Activated T-helper 1 cell treated with anti-CD3 and anti-CD28 coated beads, Interleukin-12 subunit alpha, Interleukin-12 subunit beta, Interleukin-2, Interleukin-4 antibody, amounts not matched to agents 30 ng/mL and 10 ng/mL and 1 ng/mL, durations not matched to agents 14 hours and 24 hours and 36 hours (primary cell): ENCODE data around the gene SLC25A48. TPM values are rescaled to one million over a fixed set of nuclear protein-coding genes. Genes with fewer than 3 reads are reported as not detected.
"Not testable (repeated sequence)": the region's sequence is repeated elsewhere in the genome, so short reads cannot be mapped to it uniquely, and the experiment has no call there.

Experiments
- DNase-seq: peaks from one replicate; pipeline ENCODE4 v3.0.0; 2021; ENCODE audit warnings: low spot score
- H3K27ac Mint-ChIP-seq: one replicate; pipeline ENCODE4 v1.8.0; 2021; ENCODE audit warnings: mild to moderate bottlenecking, mixed read lengths
- H3K27me3 Mint-ChIP-seq: one replicate; pipeline ENCODE4 v1.8.0; 2022; ENCODE audit warnings: mild to moderate bottlenecking, moderate library complexity, mixed read lengths; ENCODE audit not compliant: insufficient read depth
- H3K36me3 Mint-ChIP-seq: one replicate; pipeline ENCODE4 v1.8.0; 2021; ENCODE audit warnings: low read depth, mixed read lengths
- H3K4me1 Mint-ChIP-seq: one replicate; pipeline ENCODE4 v1.8.0; 2021; ENCODE audit warnings: low read depth, mixed read lengths
- H3K4me3 Mint-ChIP-seq: one replicate; pipeline ENCODE4 v1.8.0; 2021; ENCODE audit warnings: mild to moderate bottlenecking, moderate library complexity, mixed read lengths
- H3K9me3 Mint-ChIP-seq: one replicate; pipeline ENCODE4 v1.8.0; 2021; ENCODE audit warnings: mixed read lengths
- intact Hi-C: fragments of 100-400 bp; cut with micrococcal nuclease; formaldehyde crosslinking; loops from one replicate; pipeline ENCODE4 v1.15.1; 2024
- total RNA-seq: library from RNA; stranded (reverse); gene quantifications from 2 replicates; pipeline ENCODE4 v1.2.3, GENCODE V29; 2022

SLC25A48 gene
- total RNA-seq, 1 donor from 2014 or later, result not detected

DNA sequence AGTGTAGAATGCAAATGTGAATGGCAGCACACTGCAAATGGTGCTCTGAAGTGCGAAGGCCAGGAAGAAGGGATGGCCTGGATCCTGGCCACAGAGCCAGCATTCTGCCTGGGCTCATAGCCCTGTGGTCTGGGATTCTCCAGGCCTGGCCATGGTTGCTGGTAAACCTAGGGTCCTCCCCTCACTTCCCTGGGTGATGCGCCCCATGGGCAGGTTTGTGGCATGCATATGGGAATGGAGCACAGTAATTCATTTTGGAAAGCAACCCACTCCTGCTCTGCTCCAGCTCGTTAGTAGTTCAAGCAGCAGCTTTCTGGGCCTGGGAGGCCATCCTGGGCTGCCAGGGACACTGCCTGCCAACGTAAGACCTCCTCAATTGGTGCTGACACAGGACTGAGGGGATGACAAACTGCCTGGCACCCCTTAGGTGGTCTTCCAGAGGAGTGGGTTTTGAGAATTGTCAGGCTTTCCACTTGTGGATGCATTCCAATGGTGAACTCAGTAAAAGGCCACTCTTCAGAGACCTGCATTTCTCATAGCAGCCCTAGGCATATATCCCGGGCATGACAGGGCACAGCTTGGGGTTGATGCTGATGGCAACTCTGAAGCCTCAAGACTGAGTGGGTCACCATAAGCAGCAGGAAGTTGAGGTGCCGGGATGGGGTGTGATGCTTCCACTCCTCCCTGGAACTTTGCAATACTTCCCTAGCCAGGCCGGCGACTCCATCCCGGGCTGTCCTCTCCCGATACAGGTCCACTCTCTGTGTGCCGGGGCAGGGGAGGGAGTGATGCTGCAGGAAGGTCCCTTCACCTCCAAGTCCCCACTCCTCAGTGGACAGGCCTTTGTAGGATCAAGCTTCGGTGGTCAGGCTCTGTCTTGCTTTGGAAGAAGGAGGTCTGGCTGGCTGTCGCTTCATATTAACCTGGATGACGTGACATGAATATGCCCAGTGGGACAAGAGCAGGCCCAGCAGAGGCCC is 1.2 kb upstream of the SLC25A48 start:
- H3K36me3 Mint-ChIP-seq, result no peaks in the 10 kb centered on the region
- DNase-seq, result no peak
- intact Hi-C loops, result loop anchor here (5.0 kb wide), 1 partner anchor 366 kb away; no protein-coding TSS in a partner anchor
- H3K4me3 Mint-ChIP-seq, result no peak overlapping the region
- no peak overlapping the region for H3K27ac Mint-ChIP-seq
- peaks cover 5% of the 10 kb centered on the region for H3K4me1 Mint-ChIP-seq
- H3K9me3 Mint-ChIP-seq, result peaks cover 5% of the 10 kb centered on the region
- peaks cover 21% of the 10 kb centered on the region for H3K27me3 Mint-ChIP-seq

DNA sequence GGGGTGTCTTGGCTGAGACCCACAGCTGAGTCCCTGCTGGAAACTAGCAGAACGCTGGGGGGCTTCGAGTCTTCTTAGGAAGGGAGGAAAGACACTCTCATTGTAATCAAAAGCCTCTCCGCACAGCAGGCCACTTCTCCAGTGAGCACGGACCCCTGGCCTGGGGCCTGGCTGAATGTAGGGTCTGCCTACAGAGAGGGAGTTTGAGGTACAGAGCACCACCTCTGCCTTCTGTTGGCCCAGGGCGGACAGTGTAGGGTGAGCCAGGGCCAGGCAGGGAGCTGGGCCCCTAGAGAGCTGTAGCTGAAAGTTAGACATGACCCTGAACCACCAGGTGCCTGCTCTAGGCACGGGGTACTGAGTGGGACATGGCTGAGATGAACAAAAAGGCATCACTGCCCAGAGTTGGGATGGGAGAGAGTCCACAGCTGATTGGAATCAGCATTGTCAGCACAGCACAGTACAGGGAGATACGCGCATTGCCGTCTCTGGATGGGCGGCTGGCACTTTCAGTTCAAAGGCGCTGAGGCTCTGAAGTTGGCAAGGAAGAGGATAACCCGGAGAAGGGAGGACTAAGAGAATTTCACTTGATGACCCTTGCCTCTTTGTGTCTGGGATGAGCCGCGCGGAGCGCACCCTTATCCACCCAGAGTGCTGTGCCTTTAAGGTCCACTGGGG is 363 bp upstream of the SLC25A48 start:
- no peak overlapping the region for H3K27ac Mint-ChIP-seq
- peaks cover 5% of the 10 kb centered on the region for H3K9me3 Mint-ChIP-seq
- no peak for DNase-seq
- H3K4me1 Mint-ChIP-seq, result peaks cover 5% of the 10 kb centered on the region
- peaks cover 20% of the 10 kb centered on the region for H3K27me3 Mint-ChIP-seq
- intact Hi-C loops, result loop anchor here (5.0 kb wide), 1 partner anchor 367 kb away; no protein-coding TSS in a partner anchor
- no peaks in the 10 kb centered on the region for H3K36me3 Mint-ChIP-seq
- peak overlapping the region; percentile 30 for H3K4me3 Mint-ChIP-seq

DNA sequence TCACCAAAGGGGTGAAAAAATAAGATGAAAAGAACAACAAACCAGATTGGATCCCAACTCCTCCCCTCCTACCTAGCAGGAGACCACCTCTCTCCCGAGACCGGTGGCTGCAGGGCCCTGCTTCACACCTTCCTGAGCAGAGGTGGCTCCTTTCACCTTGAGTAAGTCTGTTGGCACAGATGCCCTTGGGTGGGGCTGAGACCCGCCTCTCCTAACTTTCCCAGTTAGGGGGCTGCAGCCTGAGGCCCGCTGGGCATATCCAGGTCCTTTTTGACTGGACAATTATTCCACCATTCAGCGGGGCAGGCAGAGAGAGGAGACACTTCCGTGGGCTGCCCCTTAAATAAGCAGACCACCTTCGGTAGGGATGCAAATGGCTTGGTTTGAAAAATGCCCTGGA is 1.3 kb downstream of the SLC25A48 start:
- Mint-ChIP-seq H3K36me3 (no peaks in the 10 kb centered on the region), H3K4me1 (no peaks in the 10 kb centered on the region), H3K4me3 (no peak overlapping the region), H3K9me3 (peaks cover 5% of the 10 kb centered on the region), H3K27ac (no peak overlapping the region), H3K27me3 (peaks cover 24% of the 10 kb centered on the region)
- DNase-seq, result no peak
- intact Hi-C loops, result no loop called here

DNA sequence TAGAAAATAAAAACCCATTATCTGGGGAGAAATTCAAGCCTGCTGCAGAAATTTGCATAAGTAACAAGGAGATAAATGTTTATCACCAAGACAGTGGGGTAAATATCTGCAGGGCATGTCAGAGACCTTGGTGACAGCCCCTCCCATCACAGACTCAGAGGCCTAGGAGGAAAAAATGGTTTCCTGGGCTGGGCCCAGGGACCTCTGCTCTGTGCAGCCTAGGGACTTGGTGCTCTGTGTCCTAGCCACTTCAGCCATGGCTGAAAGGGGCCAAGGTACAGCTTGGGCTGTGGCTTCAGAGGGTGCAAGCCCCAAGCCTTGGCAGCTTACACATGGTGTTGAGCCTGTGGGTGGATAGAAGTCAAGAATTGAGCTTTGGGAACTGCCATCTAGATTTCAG is 3.9 kb downstream of the SLC25A48 start:
- H3K27ac Mint-ChIP-seq, H3K9me3 Mint-ChIP-seq, H3K4me1 Mint-ChIP-seq, DNase-seq, H3K36me3 Mint-ChIP-seq, intact Hi-C loops, H3K4me3 Mint-ChIP-seq: not testable (repeated sequence)
- H3K27me3 Mint-ChIP-seq, result peaks cover 16% of the 10 kb centered on the region

DNA sequence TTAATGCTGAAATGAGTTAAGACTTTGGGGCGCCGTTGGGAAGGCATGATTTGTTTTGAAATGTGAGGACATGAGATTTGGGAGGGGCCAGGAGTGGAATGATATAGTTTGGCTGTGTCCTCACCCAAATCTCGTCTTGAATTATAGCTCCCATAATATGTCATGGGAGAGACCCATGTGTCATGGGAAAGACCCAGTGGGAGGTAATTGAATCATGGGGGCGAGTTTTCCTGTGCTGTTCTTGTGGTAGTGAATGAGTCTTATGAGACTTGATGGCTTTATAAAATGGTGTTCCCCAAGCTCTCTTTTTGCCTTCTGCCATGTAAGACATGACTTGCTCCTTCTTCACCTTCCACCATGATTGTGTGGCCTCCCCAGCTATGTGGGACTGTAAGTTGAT is 5.1 kb downstream of the SLC25A48 start:
- Mint-ChIP-seq H3K4me3 (no peak overlapping the region), H3K36me3 (no peaks in the 10 kb centered on the region), H3K9me3 (peaks cover 5% of the 10 kb centered on the region), H3K4me1 (no peaks in the 10 kb centered on the region), H3K27ac (no peak overlapping the region), H3K27me3 (peaks cover 10% of the 10 kb centered on the region)
- no peak for DNase-seq
- intact Hi-C loops, result no loop called here

DNA sequence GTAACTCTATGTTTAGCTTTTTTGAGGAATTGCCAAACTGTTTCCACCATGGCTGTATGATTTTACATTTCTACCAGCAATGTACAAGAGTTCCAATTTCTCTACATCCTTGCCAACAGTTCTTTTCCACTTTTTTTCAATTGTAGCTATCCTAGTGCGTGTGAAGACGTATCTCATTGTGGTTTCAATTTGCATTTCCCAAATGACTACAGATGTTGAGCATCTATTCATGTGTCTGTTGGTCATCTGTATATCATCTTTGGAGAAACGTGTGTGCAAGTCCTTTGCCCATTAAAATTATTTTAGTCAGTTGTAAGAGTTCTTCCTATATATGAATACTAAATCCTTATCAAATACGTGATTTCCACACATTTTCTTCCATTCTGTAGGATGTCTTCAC is 6.5 kb downstream of the SLC25A48 start:
- Mint-ChIP-seq H3K36me3 (no peaks in the 10 kb centered on the region), H3K27ac (no peak overlapping the region), H3K27me3 (peaks cover 9% of the 10 kb centered on the region), H3K9me3 (peaks cover 5% of the 10 kb centered on the region), H3K4me1 (no peaks in the 10 kb centered on the region), H3K4me3 (no peak overlapping the region)
- intact Hi-C loops, result no loop called here
- DNase-seq, result no peak

DNA sequence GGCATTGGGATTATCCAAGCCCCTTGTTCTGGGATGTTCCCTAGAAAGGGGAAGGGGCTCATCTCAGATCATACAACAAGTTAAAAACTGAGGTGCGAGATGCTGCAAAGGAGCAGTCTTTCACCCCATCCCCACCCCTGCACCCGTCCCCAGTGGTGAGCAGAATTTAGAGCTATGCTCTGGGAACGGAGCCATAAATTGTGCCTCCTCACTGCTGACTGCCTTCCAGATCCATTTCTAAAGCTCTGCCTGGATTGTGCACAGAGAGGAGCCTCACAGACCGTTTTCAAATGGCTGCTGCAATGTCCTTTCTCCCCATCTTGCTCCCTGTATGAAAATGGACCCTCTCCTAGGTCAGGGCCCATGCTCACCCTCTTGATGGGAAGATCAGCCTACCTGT is 8.3 kb downstream of the SLC25A48 start:
- Mint-ChIP-seq H3K36me3 (no peaks in the 10 kb centered on the region), H3K4me3 (no peak overlapping the region), H3K4me1 (no peaks in the 10 kb centered on the region), H3K9me3 (peaks cover 4% of the 10 kb centered on the region), H3K27ac (no peak overlapping the region), H3K27me3 (peaks cover 8% of the 10 kb centered on the region)
- no peak for DNase-seq
- intact Hi-C loops, result no loop called here

DNA sequence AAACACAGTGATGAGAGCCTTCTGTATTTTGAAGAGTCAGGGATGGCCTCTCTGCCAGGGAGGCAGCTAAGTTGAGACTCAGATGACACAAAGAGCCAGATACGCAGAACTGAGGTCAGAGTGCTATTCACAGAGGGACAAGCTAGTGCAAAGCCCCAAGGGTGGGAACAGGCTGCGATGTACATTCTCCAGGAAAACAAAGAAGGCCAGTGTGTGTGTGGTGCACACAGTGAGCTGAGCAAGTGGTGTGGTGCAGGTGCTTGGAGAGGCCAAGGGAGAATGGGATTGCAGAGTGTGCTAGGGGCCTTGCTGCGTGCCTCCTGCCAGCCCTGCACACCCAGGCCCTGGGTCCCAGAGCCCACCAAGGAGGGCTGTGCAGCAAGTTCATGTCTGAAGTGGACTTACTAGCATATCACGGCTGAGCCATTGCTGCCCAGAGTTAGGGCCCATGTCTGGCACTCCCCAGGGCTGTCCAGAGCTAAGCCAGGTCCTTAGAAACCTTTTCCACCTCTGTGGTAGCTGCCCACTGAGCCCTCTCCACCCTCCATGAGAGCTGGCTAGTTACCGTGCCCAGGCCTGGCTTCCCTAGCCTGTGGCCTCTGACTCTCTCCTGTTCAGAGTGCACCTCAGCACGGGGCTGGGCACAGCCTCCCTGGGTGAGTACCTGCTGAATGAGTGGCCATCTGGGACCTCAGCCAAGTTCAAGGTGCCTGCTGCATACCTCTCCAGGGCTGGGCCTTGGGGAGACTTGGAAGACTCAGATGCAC is 9.3 kb downstream of the SLC25A48 start:
- H3K27ac Mint-ChIP-seq, result no peak overlapping the region
- no peaks in the 10 kb centered on the region for H3K9me3 Mint-ChIP-seq
- no peaks in the 10 kb centered on the region for H3K4me1 Mint-ChIP-seq
- no peak for DNase-seq
- H3K4me3 Mint-ChIP-seq, result no peak overlapping the region
- H3K27me3 Mint-ChIP-seq, result peaks cover 8% of the 10 kb centered on the region
- H3K36me3 Mint-ChIP-seq, result no peaks in the 10 kb centered on the region
- intact Hi-C loops, result no loop called here

DNA sequence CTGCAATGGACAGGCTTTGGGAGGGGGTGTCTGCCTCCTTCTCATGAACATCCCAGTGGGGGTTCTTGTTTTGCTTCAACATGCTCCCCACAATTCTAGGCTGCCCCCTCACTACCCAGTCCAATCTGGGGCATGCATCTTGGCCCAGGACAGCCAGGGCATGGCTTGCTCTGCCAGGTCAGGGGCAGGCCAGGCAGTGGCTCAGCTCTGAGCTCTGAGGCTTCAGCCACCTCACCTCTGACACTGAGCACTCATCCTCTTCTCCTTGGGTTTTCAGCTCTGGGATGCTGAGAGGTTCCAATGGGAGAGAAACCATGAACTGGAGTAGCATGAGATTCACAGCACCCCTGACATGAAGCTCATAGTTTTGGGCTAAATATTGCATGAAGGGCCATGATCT is 11.8 kb downstream of the SLC25A48 start:
- Mint-ChIP-seq H3K4me3 (no peak overlapping the region), H3K27ac (no peak overlapping the region), H3K27me3 (peaks cover 2% of the 10 kb centered on the region), H3K4me1 (no peaks in the 10 kb centered on the region), H3K36me3 (no peaks in the 10 kb centered on the region), H3K9me3 (no peaks in the 10 kb centered on the region)
- DNase-seq, result no peak
- intact Hi-C loops, result no loop called here

DNA sequence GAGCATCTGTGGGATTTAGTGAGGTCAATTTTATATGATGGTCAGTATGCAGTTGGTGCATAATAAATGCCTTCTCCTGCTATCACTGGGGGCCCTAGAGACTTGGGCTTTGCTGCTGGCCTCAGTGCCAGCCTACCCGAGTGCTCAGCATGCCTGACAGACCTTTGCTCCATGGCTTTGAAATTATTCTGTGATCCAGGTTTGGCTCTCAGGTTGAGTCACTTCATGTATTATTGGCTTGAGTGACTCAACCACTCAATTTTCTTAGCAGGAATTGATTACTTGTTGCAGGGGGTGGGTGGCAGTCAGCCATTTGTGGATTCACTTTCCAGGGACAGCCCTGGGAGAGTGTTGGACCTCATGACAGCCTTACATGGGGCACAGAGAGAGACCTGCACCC is 13.5 kb downstream of the SLC25A48 start:
- Mint-ChIP-seq H3K4me3 (no peak overlapping the region), H3K36me3 (no peaks in the 10 kb centered on the region), H3K9me3 (no peaks in the 10 kb centered on the region), H3K27ac (no peak overlapping the region), H3K4me1 (no peaks in the 10 kb centered on the region), H3K27me3 (peaks cover 2% of the 10 kb centered on the region)
- intact Hi-C loops, result no loop called here
- no peak for DNase-seq

DNA sequence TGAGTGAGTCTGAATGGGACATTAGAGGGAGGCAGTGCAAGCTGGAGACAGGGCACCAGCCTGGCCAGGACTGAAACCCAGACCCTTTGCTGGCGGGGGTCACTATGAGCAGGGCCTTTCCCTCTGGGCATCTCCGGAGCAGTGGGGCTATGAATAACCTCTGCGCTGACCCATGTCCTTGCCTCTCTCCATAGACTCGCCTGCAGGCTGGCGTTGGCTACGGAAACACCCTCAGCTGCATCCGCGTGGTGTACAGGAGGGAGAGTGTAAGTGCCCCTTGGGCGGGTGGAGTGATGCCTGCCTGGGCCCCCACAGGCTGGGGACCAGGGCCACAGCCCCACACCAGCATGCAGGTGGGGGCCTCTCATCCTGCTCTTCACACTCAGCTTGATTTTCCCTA is 15.8 kb downstream of the SLC25A48 start:
- no peak for DNase-seq
- Mint-ChIP-seq H3K4me1 (no peaks in the 10 kb centered on the region), H3K36me3 (no peaks in the 10 kb centered on the region), H3K9me3 (no peaks in the 10 kb centered on the region), H3K4me3 (no peak overlapping the region), H3K27me3 (peaks cover 2% of the 10 kb centered on the region), H3K27ac (no peak overlapping the region)
- intact Hi-C loops, result no loop called here

DNA sequence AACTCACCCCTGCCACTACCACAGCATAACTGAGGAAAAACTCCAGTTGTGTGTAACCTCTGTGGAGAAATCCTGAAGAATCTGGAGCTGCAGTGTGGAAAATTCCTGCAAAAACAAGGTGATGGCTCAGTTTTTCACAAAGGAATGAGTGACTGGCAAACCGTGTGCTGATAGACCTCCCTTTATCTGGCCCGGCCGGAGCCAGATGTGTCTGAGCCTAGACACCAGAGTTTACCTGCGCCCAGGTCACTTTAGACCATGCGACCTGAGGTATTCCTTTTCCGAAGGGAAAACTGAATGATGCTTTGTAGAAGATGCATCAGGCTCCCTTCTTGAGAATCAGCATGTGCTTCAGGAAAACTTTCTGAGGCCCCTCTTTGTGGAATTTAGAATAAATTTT is 16.2 kb downstream of the SLC25A48 start:
- DNase-seq, result no peak
- intact Hi-C loops, result no loop called here
- H3K27me3 Mint-ChIP-seq, result peaks cover 2% of the 10 kb centered on the region
- no peak overlapping the region for H3K27ac Mint-ChIP-seq
- H3K4me1 Mint-ChIP-seq, result no peaks in the 10 kb centered on the region
- H3K9me3 Mint-ChIP-seq, result no peaks in the 10 kb centered on the region
- H3K36me3 Mint-ChIP-seq, result no peaks in the 10 kb centered on the region
- no peak overlapping the region for H3K4me3 Mint-ChIP-seq
